ENCODE results near the gene USP40. TPM values are rescaled to one million over a fixed set of nuclear protein-coding genes. Genes with fewer than 3 reads are reported as not detected.

The USP40 gene
- total RNA-seq, 2 experiments from 2014 or later: 5.5 to 6.0 TPM

- Mint-ChIP-seq H3K27ac (no peak overlapping the region), H3K36me3 (ENCODE audit: low read depth) (peaks cover 45% of the 10 kb centered on the region), H3K9me3 (no peaks in the 10 kb centered on the region), H3K4me1 (peaks cover 21% of the 10 kb centered on the region), H3K27me3 (no peaks in the 10 kb centered on the region), H3K4me3 (no peak overlapping the region)
- no peak for DNase-seq
- ChIA-PET POLR2A (no interaction called here), CTCF (interaction anchor here (3.9 kb wide), 1 partner anchor 40 kb away, joined by 62 read pairs; no protein-coding TSS in a partner anchor)
Observed at GRCh38 chr2:233446121-233446520, 120.5 kb downstream of the USP40 start.

- Mint-ChIP-seq H3K9me3 (no peaks in the 10 kb centered on the region), H3K27me3 (no peaks in the 10 kb centered on the region), H3K27ac (no peak overlapping the region), H3K36me3 (ENCODE audit: low read depth) (peaks cover 45% of the 10 kb centered on the region), H3K4me3 (no peak overlapping the region), H3K4me1 (peaks cover 28% of the 10 kb centered on the region)
- ChIA-PET POLR2A (no interaction called here), CTCF (interaction anchor here (0.7 to 3.9 kb wide), 4 partner anchors 27 to 1768 kb away, joined by 3 to 62 read pairs (median 19); no protein-coding TSS in a partner anchor)
- no peak for DNase-seq
Observed at GRCh38 chr2:233445152-233445830, 121.3 kb downstream of the USP40 start.

GRCh38 chr2:233444501-233444900, 122.1 kb downstream of the USP40 start:
- ChIA-PET CTCF (interaction anchor here (0.5 to 3.9 kb wide), 9 partner anchors 9 to 1767 kb away, joined by 3 to 62 read pairs (median 11); no protein-coding TSS in a partner anchor), POLR2A (no interaction called here)
- no peak overlapping the region for H3K4me3 Mint-ChIP-seq
- no peaks in the 10 kb centered on the region for H3K9me3 Mint-ChIP-seq
- peak overlapping the region; percentile 41 for H3K27ac Mint-ChIP-seq
- peaks cover 44% of the 10 kb centered on the region for H3K36me3 Mint-ChIP-seq (ENCODE audit: low read depth)
- DNase-seq: no peak
- H3K27me3 Mint-ChIP-seq: no peaks in the 10 kb centered on the region
- H3K4me1 Mint-ChIP-seq: peaks cover 30% of the 10 kb centered on the region

GRCh38 chr2:233443511-233444183, 122.9 kb downstream of the USP40 start:
- Mint-ChIP-seq H3K4me3 (no peak overlapping the region), H3K36me3 (ENCODE audit: low read depth) (peaks cover 43% of the 10 kb centered on the region)

GRCh38 chr2:233442028-233442310, 124.6 kb downstream of the USP40 start:
- Mint-ChIP-seq H3K27me3 (no peaks in the 10 kb centered on the region), H3K27ac (peak overlapping the region; percentile 80), H3K4me1 (peaks cover 26% of the 10 kb centered on the region), H3K36me3 (ENCODE audit: low read depth) (peaks cover 45% of the 10 kb centered on the region), H3K9me3 (no peaks in the 10 kb centered on the region), H3K4me3 (no peak overlapping the region)
- ChIA-PET CTCF (interaction anchor here (1.9 to 3.9 kb wide), 2 partner anchors 24 to 88 kb away, joined by 8 to 27 read pairs; partner anchors contain the start of gene DGKD), POLR2A (no interaction called here)
- DNase-seq: no peak

More at GRCh38 chr2:233443511-233444183, 122.9 kb downstream of the USP40 start:
- POLR2A ChIA-PET: interaction anchor here (0.7 kb wide), 1 partner anchor 41 kb away, joined by 6 read pairs; no protein-coding TSS in a partner anchor
- CTCF ChIA-PET: interaction anchor here (0.5 to 3.9 kb wide), 20 partner anchors 8 to 570 kb away, joined by 3 to 62 read pairs (median 4); partner anchors contain the start of genes ATG16L1 and DGKD
- H3K27ac Mint-ChIP-seq: peak overlapping the region; percentile 42
- peaks cover 30% of the 10 kb centered on the region for H3K4me1 Mint-ChIP-seq
- H3K27me3 Mint-ChIP-seq: no peaks in the 10 kb centered on the region
- DNase-seq: peak; percentile 90
- no peaks in the 10 kb centered on the region for H3K9me3 Mint-ChIP-seq

- H3K36me3 Mint-ChIP-seq (ENCODE audit: low read depth): peaks cover 49% of the 10 kb centered on the region
- DNase-seq: no peak
- H3K27ac Mint-ChIP-seq: peak overlapping the region; percentile 80
- H3K4me3 Mint-ChIP-seq: no peak overlapping the region
- no peaks in the 10 kb centered on the region for H3K27me3 Mint-ChIP-seq
- no peaks in the 10 kb centered on the region for H3K9me3 Mint-ChIP-seq
- H3K4me1 Mint-ChIP-seq: peaks cover 26% of the 10 kb centered on the region
- POLR2A ChIA-PET: no interaction called here
- CTCF ChIA-PET: interaction anchor here (2.0 to 3.9 kb wide), 2 partner anchors 23 to 38 kb away, joined by 12 to 27 read pairs; no protein-coding TSS in a partner anchor
Observed at GRCh38 chr2:233441161-233442027, 125.2 kb downstream of the USP40 start.

GRCh38 chr2:233440714-233441113, 125.9 kb downstream of the USP40 start:
- POLR2A ChIA-PET: interaction anchor here (0.6 kb wide), 1 partner anchor 158 kb away, joined by 4 read pairs; no protein-coding TSS in a partner anchor
- H3K9me3 Mint-ChIP-seq: no peaks in the 10 kb centered on the region
- H3K36me3 Mint-ChIP-seq (ENCODE audit: low read depth): peaks cover 51% of the 10 kb centered on the region
- no peak overlapping the region for H3K4me3 Mint-ChIP-seq
- CTCF ChIA-PET: interaction anchor here (2.0 kb wide), 1 partner anchor 37 kb away, joined by 12 read pairs; no protein-coding TSS in a partner anchor
- peak overlapping the region; percentile 50 for H3K27ac Mint-ChIP-seq
- no peak for DNase-seq
- H3K4me1 Mint-ChIP-seq: peaks cover 26% of the 10 kb centered on the region
- no peaks in the 10 kb centered on the region for H3K27me3 Mint-ChIP-seq

GRCh38 chr2:233440314-233440713, 126.3 kb downstream of the USP40 start:
- Mint-ChIP-seq H3K9me3 (no peaks in the 10 kb centered on the region), H3K36me3 (ENCODE audit: low read depth) (peaks cover 48% of the 10 kb centered on the region), H3K4me1 (peaks cover 26% of the 10 kb centered on the region), H3K4me3 (no peak overlapping the region), H3K27me3 (no peaks in the 10 kb centered on the region), H3K27ac (no peak overlapping the region)
- ChIA-PET CTCF (interaction anchor here (2.0 kb wide), 1 partner anchor 37 kb away, joined by 12 read pairs; no protein-coding TSS in a partner anchor), POLR2A (interaction anchor here (0.6 kb wide), 1 partner anchor 157 kb away, joined by 4 read pairs; no protein-coding TSS in a partner anchor)
- DNase-seq: no peak

- H3K27me3 Mint-ChIP-seq: no peaks in the 10 kb centered on the region
- ChIA-PET POLR2A (no interaction called here), CTCF (interaction anchor here (1.2 to 2.3 kb wide), 4 partner anchors 9 to 84 kb away, joined by 3 to 12 read pairs (median 4); no protein-coding TSS in a partner anchor)
- H3K27ac Mint-ChIP-seq: no peak overlapping the region
- H3K36me3 Mint-ChIP-seq (ENCODE audit: low read depth): peaks cover 49% of the 10 kb centered on the region
- H3K4me1 Mint-ChIP-seq: peaks cover 26% of the 10 kb centered on the region
- no peak for DNase-seq
- H3K9me3 Mint-ChIP-seq: no peaks in the 10 kb centered on the region
- H3K4me3 Mint-ChIP-seq: no peak overlapping the region
Observed at GRCh38 chr2:233439191-233439590, 127.4 kb downstream of the USP40 start.

- H3K9me3 Mint-ChIP-seq: no peaks in the 10 kb centered on the region
- H3K4me3 Mint-ChIP-seq: no peak overlapping the region
- CTCF ChIA-PET: interaction anchor here (0.9 to 2.3 kb wide), 5 partner anchors 9 to 83 kb away, joined by 3 to 6 read pairs (median 3); no protein-coding TSS in a partner anchor
- H3K36me3 Mint-ChIP-seq (ENCODE audit: low read depth): peaks cover 47% of the 10 kb centered on the region
- no peaks in the 10 kb centered on the region for H3K27me3 Mint-ChIP-seq
- POLR2A ChIA-PET: no interaction called here
- peaks cover 22% of the 10 kb centered on the region for H3K4me1 Mint-ChIP-seq
- DNase-seq: no peak
- no peak overlapping the region for H3K27ac Mint-ChIP-seq
Observed at GRCh38 chr2:233438573-233439147, 127.9 kb downstream of the USP40 start.

- Mint-ChIP-seq H3K36me3 (ENCODE audit: low read depth) (peaks cover 46% of the 10 kb centered on the region), H3K27ac (no peak overlapping the region), H3K4me3 (no peak overlapping the region), H3K4me1 (peaks cover 19% of the 10 kb centered on the region), H3K9me3 (no peaks in the 10 kb centered on the region), H3K27me3 (no peaks in the 10 kb centered on the region)
- POLR2A ChIA-PET: no interaction called here
- CTCF ChIA-PET: interaction anchor here (0.9 to 2.3 kb wide), 3 partner anchors 9 to 33 kb away, joined by 3 to 6 read pairs (median 4); no protein-coding TSS in a partner anchor
- DNase-seq: no peak
Observed at GRCh38 chr2:233437439-233437955, 129.1 kb downstream of the USP40 start.

Data from activated CD4-positive, alpha-beta T cell treated with anti-CD3 and anti-CD28 coated beads, Interleukin-2, amount 10 ng/mL, durations not matched to agents 7 days and 5 days (primary cell).